Hematopoietic multipotent progenitor cell treated with erythropoietin and hydrocortisone succinate and interleukin-3 and kit ligand, for 17 days (in vitro differentiated cells): ENCODE results near the gene CD248.
"Not testable (repeated sequence)": the region's sequence is repeated elsewhere in the genome, so short reads cannot be mapped to it uniquely, and the experiment has no call there.

Source experiments
- DNase-seq: peaks from one replicate; pipeline ENCODE4 v3.0.0-alpha.2; 2015; ENCODE audit warnings: low spot score

Gene CD248

DNA sequence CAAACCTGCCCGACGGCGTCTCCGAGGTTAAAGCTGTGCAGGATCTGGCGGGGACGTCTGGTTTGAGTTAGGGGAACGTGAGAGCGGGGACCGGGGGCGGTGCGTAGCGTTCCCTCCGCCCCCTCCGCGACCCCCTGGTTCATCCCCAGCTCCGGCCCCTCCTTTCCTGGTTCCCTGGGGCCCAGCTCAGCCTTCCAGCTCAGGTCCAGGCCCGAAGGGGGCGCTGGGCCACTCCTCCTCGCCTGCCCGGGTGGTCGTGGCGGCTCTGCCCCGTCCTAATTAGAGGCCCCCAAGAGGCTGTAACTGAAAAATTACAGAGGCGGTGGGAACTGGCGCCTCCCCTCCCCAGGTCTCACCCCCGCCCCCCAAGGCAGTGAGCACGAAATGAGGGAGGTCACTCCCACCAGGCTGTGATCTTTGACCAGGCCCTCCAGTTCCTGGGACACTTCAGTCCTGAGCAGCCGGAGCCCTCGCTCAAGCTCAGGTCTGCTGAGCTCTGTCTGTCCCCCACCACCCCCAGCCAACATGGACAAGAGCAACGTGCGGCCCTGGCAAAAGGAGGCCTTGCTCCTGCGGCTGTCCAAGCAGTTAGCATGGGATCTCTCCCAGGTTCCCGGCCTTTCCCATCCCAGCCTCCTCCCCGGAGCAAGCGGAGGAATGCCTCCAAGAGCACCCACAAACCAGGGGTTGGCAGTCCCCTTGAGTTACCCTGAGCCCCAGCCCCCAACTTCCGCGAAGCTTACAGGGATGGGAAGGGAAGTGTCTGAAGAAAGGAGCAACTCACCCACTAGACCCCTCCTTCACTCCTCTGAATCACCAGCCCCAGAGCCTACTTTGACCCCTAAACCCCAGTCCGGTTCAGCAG lies 3.3 kb downstream of the CD248 start:
- DNase-seq: no peak

DNA sequence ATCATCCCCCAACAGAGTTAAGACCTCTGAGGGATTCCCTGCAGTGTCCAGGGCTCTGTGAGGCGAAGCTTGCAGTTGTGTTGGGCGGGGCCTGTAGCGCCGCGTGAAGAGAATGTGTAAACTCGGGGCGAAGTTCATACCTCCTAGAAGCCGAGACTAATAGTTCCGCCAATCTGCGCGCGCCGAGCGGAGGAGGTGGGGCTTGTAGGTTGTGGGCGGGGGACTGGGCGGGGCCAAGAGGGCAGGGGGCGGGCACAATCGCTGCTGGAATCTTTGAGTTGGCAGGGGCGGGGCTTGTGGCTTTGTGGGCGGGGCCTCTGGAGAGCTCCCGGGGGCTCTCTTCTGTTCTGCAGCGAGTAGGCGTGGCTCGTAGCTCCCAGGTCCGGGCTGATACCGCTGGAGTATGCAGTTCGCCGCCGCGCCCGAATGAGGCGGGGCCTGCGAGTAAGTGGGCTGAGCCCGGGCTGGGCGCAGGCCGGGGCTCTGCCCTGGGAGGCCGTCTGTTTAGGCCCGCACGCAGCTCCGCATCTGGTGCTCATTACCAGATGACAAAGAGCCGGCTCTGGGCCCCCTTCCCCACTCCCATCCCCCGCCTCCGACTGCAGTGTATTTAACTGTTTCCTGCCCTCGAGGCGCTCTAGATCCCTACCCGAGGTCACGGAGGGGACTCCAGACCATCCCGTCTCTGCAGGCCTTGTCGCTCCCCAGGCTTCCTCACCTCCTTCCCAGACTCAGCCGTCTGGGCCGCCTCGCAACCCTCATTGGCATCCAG lies 4.1 kb downstream of the CD248 start:
- peak; percentile 98 for DNase-seq

DNA sequence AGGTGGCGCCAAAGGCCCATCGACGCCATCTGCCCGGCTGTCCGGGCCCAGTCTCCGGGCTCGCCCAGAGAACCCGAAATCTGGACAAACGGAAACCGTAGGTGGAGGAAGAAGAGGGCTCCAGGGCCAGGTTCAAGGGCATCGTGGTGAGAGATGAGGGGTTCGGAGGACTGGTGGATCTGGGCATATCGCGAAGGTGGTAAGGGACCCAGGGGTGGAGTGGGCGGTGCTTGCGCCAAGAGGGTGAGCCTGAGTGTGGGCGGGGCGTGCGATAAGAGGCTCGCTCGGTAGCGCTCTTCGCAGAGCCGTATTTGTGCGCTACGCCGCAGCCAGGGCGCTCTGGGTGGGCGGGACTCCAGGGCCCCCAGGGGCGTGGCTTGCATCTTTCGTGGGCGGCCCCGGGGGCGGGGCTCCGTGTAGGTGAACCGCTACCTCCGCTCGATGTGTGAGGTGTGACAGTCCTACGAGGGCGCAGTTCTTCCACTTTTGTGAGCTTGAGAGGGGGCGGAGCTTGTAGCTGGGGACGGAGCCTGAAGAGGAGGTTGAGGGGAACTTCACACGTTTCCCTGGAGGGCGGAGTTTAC lies 4.8 kb downstream of the CD248 start:
- peak; percentile 98 for DNase-seq

DNA sequence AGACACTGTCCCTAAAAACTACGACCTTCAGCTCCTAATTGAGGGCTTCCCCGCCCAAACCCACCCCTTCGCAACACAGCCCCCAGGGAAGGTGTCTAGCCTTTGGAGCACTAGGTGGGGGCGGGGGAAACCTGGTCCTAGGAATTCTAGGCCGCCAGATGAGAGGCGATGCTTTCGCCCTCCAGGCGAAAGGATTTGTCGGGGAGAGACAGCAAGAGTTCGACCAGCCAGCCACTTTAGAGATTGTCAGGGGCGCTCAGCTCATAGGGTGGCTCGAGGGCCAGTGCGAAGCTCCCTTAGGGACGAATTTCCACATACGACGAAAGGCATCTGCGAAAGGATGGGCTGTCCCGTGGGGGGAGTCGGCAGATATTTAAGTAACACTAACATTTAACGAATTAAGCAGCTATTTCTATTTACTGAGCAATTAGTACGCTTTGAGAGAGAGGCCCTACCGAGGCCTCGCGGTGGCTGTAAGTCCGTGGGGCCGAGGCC lies 5.3 kb downstream of the CD248 start:
- DNase-seq: no peak

DNA sequence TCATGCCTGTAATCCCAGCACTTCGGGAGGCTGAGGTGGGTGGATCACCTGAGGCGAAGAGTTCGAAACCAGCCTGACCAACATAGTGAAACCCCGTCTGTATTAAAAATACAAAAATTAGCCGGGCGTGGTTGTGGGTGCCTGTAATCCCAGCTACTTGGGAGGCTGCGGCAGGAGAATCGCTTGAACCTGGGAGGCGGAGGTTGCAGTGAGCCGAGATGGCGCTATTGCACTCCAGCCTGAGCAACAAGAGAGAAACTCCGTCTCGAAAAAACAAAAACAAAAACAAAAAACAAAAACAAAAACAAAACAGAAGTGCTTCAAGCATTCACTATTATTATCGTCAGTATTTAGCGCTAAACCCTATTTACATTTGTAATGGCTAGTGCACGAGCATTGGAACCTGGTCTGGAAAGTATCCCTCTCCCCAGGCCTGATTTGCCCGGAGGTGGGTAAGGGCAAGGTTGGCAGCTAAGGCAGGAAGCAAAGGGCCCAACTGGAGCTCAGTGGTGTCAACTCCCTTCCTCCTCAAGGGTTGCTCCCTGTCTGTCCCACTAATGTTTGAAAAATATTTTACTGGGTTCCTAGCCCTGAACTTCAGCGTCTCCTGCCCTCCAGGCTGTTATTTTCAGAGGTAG lies 5.9 kb downstream of the CD248 start:
- DNase-seq: not testable (repeated sequence)

DNA sequence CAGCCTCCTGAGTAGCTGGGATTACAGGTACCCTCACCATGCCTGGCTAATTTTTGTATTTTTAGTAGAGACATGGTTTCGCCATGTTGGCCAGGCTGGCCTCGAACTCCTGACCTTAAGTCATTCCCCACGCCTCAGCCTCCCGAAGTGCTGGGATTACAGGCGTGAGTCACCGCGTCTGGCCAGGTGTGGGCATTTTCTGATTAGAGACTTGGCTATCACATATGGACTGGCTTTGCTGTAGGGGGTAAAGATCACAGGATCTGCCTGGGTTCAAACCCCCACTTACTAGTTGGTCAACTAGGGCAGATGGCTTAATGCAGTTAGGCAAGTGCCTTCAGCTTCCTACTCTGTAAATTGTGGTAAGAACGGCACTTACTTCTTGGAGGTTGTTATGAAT lies 6.5 kb downstream of the CD248 start:
- DNase-seq: no peak

DNA sequence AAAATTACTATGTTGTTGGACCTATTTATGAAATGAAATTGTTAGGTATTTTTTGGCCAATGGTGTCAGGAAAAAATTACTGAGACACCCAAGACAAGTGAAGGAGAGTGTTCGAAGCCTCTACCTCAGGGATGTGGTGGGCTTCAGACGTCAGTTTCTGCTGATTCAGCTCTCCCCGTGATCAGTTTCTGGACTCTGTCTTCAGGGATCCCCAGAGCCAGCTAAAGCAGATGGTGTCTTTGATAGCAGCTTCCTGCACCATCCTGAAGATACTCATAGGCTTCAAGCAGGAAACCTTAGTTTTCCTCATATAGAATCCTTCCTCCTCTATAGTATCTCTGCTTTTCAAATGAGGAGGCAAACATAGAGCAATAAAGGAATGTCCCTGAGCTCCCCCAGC lies 7.4 kb downstream of the CD248 start:
- DNase-seq: no peak

DNA sequence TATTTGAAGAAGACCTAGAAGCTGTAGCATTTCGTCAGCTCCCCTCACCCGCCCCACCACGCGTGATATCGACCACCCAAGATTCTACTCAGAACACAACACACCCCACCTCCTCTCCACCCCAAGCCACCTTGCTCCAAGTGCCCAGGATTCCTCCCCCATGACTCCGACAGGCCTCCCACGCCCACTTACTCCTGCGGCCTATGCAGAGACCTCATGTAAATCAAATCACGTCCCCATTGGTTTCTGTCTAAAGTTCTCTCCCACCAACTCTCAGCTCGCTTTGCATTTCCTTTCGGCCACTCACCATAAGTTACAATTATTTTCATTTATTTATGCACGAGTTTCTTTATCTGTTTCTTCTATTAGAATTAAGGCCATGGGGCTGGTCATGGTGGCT lies 14.2 kb downstream of the CD248 start:
- DNase-seq: no peak

DNA sequence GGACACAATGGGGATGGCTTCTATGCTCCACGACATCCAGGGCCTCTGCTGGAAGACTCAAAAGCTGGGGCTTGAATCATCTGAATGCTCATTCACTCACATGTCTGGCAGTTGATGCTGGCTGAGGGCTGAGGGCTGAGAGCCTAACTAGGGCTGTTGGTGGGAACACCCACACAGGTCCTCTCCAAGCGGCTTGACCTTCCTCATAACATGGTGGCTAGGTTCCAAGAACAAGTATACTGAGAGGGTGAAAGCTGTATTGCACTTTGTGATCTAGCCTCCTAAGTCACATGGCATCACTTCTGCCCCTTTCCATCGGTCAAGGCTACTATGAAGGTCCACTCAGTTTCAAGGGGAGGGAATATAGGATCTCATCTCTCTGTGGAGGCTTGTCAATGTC lies 17.7 kb downstream of the CD248 start:
- DNase-seq: no peak

DNA sequence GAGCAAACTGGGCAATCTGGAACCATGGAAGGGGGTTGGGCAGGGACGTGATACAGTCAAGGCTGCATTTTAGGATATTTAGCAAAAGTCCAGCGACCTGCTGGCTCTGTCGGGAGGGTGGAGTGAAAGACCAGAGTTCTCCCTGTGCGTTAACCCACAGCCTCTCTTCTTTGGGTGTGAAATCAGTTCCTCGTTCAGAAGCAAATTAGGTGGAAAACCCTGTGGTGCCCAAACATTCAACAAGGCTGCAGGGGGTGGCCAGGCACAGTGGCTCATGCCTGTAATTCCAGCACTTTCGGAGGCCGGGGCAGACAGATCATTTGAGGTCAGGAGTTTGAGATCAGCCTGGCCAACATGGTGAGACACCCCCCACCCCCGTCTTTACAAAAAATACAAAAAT lies 19.2 kb downstream of the CD248 start:
- no peak for DNase-seq

DNA sequence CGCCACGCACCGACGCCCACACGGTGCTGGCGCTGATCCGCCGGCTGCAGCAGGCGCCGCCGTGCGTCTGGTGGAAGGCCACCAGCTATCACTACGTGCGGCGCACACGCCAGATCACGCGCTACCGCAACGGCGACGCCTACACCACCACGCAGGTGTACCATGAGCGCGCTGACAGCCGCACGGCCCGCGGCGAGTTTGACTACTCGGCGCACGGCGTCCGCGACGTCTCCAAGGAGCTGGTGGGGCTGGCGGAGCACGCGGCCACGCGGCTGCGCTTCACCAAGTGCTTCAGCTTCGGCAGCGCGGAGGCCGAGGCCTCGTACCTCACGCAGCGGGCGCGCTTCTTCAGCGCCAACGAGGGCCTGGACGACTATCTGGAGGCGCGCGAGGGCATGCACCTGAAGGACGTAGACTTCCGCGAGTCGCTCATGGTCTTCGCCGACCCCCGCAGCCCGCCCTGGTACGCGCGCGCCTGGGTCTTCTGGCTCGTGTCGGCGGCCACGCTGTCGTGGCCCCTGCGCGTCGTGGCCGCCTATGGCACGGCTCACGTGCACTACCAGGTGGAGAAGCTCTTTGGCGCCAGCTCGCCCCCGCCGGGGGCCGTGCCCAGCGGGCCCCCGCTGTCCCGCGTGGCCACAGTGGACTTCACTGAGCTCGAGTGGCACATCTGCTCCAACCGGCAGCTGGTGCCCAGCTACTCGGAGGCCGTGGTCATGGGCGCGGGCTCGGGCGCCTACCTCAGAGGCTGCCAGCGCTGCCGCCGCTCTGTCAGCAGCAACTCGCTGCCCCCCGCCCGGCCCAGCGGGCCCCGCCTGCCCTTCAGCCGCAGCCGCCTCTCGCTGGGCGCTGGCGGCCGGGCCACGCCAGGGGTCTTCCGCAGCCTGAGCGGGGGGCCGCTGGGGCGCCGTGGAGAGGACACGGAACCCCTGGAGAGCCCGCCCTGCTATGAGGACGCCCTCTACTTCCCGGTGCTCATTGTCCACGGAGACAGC lies 21.9 kb downstream of the CD248 start:
- DNase-seq: no peak

DNA sequence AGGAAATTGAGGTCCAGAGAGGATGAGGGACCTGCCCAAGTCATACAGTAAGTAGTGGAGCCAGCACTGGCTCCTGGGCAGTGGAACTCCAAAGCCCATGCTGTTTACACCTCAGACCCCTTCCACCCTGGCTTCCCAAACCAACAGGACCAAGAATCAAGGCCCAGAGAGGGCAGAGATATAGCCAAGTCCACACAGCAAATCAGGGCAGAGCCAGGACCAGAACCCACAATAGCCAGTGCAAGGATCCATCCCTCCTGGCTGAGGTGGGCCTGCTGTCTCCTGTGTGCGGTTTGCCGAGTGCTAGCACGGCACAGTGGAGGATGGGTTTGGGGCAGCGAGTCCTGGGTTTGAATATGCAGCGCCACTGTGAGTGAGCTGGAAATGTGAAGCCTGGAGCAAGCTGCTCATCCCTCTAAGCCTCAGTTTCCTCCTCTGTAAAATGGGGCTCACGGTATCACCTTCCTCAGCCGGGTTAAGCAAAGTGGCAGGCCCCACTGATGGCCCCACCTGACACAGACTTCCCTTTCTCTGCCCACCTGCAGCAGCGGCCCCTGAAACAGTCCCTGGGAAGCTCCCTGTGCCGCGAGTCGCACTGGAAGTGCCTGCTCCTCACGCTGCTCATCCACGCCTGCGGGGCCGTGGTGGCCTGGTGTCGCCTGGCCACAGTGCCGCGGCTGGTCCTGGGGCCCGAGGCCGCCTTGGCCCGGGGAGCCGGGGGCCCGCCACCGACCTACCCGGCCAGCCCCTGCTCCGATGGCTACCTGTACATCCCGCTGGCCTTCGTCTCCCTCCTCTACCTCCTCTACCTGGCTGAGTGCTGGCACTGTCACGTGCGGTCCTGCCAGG lies 22.8 kb downstream of the CD248 start:
- no peak for DNase-seq

DNA sequence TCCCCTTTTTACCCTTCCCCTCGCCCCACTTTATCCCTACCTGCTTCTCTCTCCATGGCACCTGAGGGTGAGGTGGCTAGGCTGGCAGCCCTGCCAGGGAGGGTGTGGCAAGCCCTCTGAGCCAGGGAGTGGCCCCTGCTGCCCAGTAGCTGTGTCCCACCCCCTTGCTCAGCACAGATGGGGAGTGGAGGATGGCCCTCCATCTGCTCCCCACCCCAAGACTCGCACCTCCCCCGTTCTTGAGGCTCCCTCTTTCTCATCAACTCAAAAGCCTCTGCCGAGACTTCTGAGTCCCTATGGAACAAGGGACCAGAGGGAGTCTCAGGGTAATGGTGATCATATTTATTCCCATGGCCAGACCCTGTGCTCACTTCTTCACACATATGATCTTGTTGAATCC lies 23.5 kb downstream of the CD248 start:
- DNase-seq: no peak

DNA sequence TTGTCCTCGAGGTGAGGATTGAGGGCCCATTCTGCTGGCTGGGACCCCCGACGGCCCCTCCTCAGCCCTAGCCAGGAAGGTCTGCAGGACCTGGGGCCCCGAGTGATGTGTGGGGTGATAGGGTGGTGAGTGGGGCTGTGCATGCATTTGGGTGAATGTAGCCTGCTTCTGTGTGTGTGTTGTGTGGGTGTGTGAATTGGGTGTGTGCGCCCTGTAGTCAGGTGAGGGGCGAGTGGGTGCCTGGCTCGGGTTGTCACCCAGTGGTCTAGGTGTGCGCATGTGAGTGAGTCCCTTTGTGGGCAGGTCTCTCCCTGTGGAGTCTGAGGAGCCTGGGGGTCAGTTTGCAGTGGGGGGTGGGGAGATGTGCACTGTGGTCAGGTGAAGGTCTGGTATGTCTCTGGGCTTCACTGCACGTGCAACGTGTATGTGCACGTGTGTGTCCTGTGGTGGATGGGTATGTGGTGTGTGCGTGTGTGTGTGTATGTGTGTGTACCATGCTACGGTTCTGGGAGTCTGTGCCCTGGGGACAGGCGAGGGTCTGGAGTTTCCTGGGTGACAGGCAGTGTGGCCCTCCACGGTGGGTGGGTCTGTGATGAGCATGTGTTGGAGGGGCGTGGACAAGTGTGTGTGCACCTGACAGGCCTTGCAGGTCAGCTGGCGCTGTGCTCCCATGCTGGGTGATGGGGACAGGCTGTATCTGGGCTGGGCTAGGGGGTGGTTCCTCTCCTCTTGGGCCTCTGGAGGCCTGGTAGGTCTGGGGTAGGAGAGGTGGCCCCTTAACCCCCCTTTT lies 24.1 kb downstream of the CD248 start:
- no peak for DNase-seq

DNA sequence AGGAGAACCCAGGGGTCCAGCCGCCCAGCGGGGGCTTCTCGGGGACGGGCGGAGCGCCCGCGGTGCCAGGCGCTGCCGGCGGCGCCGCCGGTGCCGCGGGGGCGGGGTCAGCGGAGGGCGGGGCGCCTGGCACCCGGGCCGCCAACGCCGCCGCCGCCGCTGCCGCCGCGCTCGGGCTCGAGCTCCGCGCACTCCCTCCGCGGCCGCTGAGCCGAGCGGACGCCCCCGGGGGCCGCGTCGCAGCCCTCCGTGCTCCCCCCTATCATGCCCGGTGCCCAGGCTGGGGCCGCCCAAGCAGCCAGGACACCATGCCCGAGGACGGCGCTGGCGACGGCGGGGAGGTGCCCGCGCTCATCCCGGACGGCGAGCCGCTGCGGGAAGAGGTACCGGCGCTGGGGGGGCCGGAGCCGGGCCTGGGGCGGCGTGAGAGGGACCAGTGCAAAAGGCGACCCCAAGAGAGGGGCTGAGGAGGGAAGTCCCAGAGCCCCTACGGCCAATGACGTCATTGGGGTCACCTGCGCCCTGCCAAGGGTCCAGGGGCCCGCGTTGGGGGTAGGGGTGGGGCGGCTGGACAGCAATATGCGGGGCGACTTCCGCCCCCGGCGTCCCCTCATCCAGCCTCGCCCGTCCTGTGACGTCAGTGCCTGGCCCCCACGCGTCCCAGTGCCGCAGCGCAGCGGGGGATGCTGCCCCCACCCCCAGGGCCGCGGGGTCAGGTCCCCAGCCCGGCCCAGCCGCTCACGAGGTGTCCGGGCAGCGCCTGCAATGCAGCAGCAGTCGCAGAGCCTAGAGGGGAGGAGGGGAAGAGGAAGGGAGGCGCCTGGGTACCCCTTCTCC lies 24.9 kb downstream of the CD248 start, which contains the start of gene TMEM151A:
Gene TMEM151A, plus strand, starts transcription at position 189 of the 837 bp plus-strand sequence. Its CDS starts 120 bp downstream, at position 309.
- no peak for DNase-seq

DNA sequence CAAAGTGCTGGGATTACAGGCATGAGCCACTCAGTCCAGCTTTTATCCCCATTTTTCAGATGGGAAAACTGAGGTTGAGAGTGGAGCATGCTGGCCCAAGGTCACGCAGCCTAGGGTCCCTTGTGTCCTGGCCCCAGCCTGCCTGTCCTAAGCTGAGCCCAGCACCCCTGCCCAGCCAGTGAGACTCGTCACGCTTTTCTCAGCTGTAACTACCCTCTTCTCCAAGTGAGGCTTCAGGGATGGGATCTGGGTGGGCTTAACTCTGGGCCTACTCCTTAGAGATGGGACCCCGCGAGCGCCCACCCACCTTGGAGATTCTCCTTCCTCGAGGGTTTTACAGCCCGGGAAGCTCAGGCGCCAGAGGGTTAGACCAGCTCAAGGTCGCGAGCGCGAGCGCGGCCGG lies 25.5 kb downstream of the CD248 start:
- no peak for DNase-seq

DNA sequence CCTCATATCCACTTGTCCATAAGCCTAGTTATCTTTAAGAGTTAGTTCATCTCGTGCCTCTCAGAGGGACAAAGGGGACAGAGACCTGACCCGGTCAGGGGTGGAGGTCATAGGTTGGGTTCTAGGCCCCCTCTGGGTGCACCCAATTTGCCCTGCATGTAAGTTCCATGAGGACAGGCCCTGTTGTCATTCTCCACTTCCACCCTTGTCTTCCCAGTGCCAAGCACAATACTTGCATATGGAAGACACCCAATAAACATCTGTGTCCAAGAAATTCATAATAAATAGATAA lies 26.6 kb downstream of the CD248 start:
- DNase-seq: no peak

DNA sequence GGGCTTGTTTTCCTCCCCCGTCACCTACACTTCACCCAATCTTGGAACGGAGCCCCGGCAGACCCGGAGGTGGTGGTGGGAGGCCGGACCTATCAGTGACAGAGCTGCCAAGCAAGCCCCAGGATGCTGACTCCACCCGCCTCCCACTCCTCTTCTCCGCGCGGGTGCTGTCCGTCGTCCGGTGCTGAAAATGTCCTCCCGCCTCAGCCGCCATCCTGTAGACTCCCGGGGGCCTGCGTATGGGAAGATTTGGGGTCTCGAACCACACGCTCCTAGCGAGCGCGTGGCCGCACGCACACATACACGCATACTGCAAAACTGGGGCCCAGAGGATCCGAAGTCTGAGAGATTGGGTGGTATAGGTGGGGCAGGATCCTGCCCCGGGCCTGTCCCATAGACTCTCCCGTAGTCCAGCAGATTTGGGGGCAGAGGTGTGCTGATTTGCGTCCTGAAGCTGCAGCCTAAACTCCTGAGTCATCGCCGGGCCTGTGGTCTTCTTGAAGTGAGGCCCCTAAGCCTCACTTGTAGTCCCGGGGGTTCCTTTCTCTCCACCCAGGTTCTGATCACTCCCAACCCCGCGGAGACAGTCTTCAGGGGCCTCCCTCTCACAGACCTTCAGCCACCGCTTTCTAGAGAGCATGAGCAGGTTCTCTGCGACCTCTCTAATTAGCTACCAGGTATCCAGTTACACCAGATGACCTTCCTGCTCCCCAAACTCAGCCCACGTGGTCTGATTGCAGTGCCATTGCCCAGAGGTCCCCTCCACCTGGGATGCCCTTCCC lies 27.1 kb downstream of the CD248 start:
- no peak for DNase-seq
